ENCODE measurements around the gene BRPF3.

GRCh38 chr6:36276581-36277536, 80.3 kb downstream of the BRPF3 start:
- TF ChIP-seq CTCF (IDR thresholded peaks at IDR 0.05) (no peak), POLR2AphosphoS5 (IDR thresholded peaks at IDR 0.05) (no peak)
